Common myeloid progenitor, CD34-positive (primary cell): ENCODE results near the gene TMPRSS11B.

Experiments used
- CTCF ChIA-PET: fragments of 350-600 bp; sonication (Branson Sonifier 250); formaldehyde crosslinking; loops from one replicate; lab custom pipeline; 2021; ENCODE audit warnings: antibody characterized with exemption; lab: Charles Lee
- POLR2A ChIA-PET: fragments of 350-600 bp; sonication (Branson Sonifier 250); formaldehyde crosslinking; loops from one replicate; lab custom pipeline; 2021; ENCODE audit warnings: antibody characterized with exemption; lab: Charles Lee
- DNase-seq, 3 donors: peaks; one replicate each; pipeline versions ENCODE4 v3.0.0 to v3.0.0-alpha.2; 2013
- H3K27ac ChIP-seq, 2 experiments: 1 replicate in 1 of 2; 2 replicates in 1 of 2; pipeline ENCODE4 v1.7.0; 2013; ENCODE audit warnings: inconsistent platforms in 2 of 2, low read length in 2 of 2, mild to moderate bottlenecking in 2 of 2, low read depth in 1 of 2, moderate library complexity in 1 of 2; ENCODE audit not compliant: severe bottlenecking in 2 of 2, insufficient read depth in 1 of 2, poor library complexity in 1 of 2
- H3K27me3 ChIP-seq, 5 experiments: replicated peaks in 2 of 5; 1 replicate in 3 of 5; 2 replicates in 2 of 5; pipeline versions ENCODE4 v1.6.1 to v1.7.0; 2013; ENCODE audit warnings: low read length in 4 of 5, mild to moderate bottlenecking in 2 of 5, moderate library complexity in 2 of 5, inconsistent platforms in 1 of 5; ENCODE audit not compliant: insufficient read depth in 5 of 5, control insufficient read depth in 4 of 5
- H3K36me3 ChIP-seq, 4 experiments: 1 replicate in 2 of 4; 2 replicates in 2 of 4; pipeline versions ENCODE4 v1.6.1 to v1.7.0; 2013; ENCODE audit warnings: low read length in 3 of 4, control low read depth in 1 of 4, mild to moderate bottlenecking in 1 of 4; ENCODE audit not compliant: control insufficient read depth in 4 of 4, insufficient read depth in 4 of 4
- H3K4me1 ChIP-seq, 4 experiments: 1 replicate in 3 of 4; 2 replicates in 1 of 4; pipeline versions ENCODE4 v1.6.1 to v1.7.1; 2013; ENCODE audit warnings: low read length in 3 of 4, mild to moderate bottlenecking in 3 of 4, control low read depth in 1 of 4, inconsistent platforms in 1 of 4, moderate library complexity in 1 of 4; ENCODE audit not compliant: control insufficient read depth in 4 of 4, insufficient read depth in 4 of 4; ENCODE audit errors: control extremely low read depth in 1 of 4
- H3K4me3 ChIP-seq, 7 experiments: 1 replicate in 4 of 7; 2 replicates in 3 of 7; pipeline versions ENCODE4 v1.5.1 to v1.7.0; 2013; ENCODE audit warnings: mild to moderate bottlenecking in 7 of 7, low read length in 6 of 7, moderate library complexity in 6 of 7, inconsistent platforms in 2 of 7, low read depth in 2 of 7, control low read depth in 1 of 7; ENCODE audit not compliant: insufficient read depth in 4 of 7, control insufficient read depth in 1 of 7; ENCODE audit errors: extremely low read depth in 1 of 7
- H3K9me3 ChIP-seq, 5 experiments: 1 replicate in 4 of 5; 2 replicates in 1 of 5; pipeline versions ENCODE4 v1.6.1 to v1.7.1; 2013; ENCODE audit warnings: low read length in 4 of 5, mild to moderate bottlenecking in 2 of 5, inconsistent platforms in 1 of 5, low read depth in 1 of 5, moderate library complexity in 1 of 5; ENCODE audit not compliant: control insufficient read depth in 4 of 5, insufficient read depth in 2 of 5; ENCODE audit errors: control extremely low read depth in 1 of 5
- WGBS: methylation state at CpG from one replicate; pipeline ENCODE4 v1.1.5; 2013; ENCODE audit not compliant: insufficient coverage; 5-methylcytosine and 5-hydroxymethylcytosine counted together

The TMPRSS11B gene

GRCh38 chr4:68267433-68267944, 22.0 kb upstream of the TMPRSS11B start:
- Histone ChIP-seq H3K9me3 (no peaks in the 10 kb centered on the region), H3K27ac (no peak overlapping the region), H3K4me3 (no peak overlapping the region), H3K36me3 (no peaks in the 10 kb centered on the region), H3K4me1 (peaks cover 2 to 5% (median 3%) of the 10 kb centered on the region in 4 experiments), H3K27me3 (no peaks in the 10 kb centered on the region)
- WGBS: 100% methylated on average over 1 of the region's 2 CpGs
- ChIA-PET CTCF (no interaction called here), POLR2A (no interaction called here)
- no peak for DNase-seq

GRCh38 chr4:68264875-68265565, 19.5 kb upstream of the TMPRSS11B start:
- Histone ChIP-seq H3K4me3 (no peak overlapping the region), H3K9me3 (no peaks in the 10 kb centered on the region), H3K27me3 (no peaks in the 10 kb centered on the region), H3K4me1 (peaks cover 0 to 2% (median 0%) of the 10 kb centered on the region in 4 experiments), H3K27ac (no peak overlapping the region), H3K36me3 (no peaks in the 10 kb centered on the region)
- ChIA-PET POLR2A (no interaction called here), CTCF (no interaction called here)
- DNase-seq: no peak
- WGBS: 60% methylated on average over 1 of the region's 3 CpGs

GRCh38 chr4:68259191-68259590, 13.7 kb upstream of the TMPRSS11B start:
- POLR2A ChIA-PET: no interaction called here
- Histone ChIP-seq H3K27ac (no peak overlapping the region), H3K9me3 (no peaks in the 10 kb centered on the region), H3K4me3 (no peak overlapping the region), H3K4me1 (no peaks in the 10 kb centered on the region), H3K36me3 (no peaks in the 10 kb centered on the region), H3K27me3 (no peaks in the 10 kb centered on the region)
- no CpG with 5 or more reads among the region's 1 CpG for WGBS
- DNase-seq: no peak
- CTCF ChIA-PET: no interaction called here

- CTCF ChIA-PET: no interaction called here
- Histone ChIP-seq H3K4me3 (no peak overlapping the region), H3K9me3 (no peaks in the 10 kb centered on the region), H3K36me3 (no peaks in the 10 kb centered on the region), H3K4me1 (no peaks in the 10 kb centered on the region), H3K27me3 (no peaks in the 10 kb centered on the region), H3K27ac (no peak overlapping the region)
- POLR2A ChIA-PET: no interaction called here
- DNase-seq: no peak
- 100% methylated on average over 1 of the region's 5 CpGs for WGBS
Observed at GRCh38 chr4:68257719-68258118, 12.2 kb upstream of the TMPRSS11B start.

- no peaks in the 10 kb centered on the region for H3K36me3 ChIP-seq
- no peak overlapping the region for H3K27ac ChIP-seq
- WGBS: 67% methylated on average over 3 of the region's 3 CpGs
- CTCF ChIA-PET: no interaction called here
- DNase-seq: no peak
- H3K4me3 ChIP-seq: no peak overlapping the region
- no peaks in the 10 kb centered on the region for H3K27me3 ChIP-seq
- no peaks in the 10 kb centered on the region for H3K4me1 ChIP-seq
- POLR2A ChIA-PET: no interaction called here
- no peaks in the 10 kb centered on the region for H3K9me3 ChIP-seq
Observed at GRCh38 chr4:68256284-68256683, 10.8 kb upstream of the TMPRSS11B start.

GRCh38 chr4:68250151-68250930, 4.8 kb upstream of the TMPRSS11B start:
- Histone ChIP-seq H3K36me3 (no peaks in the 10 kb centered on the region), H3K27me3 (no peaks in the 10 kb centered on the region), H3K9me3 (no peaks in the 10 kb centered on the region), H3K4me3 (no peak overlapping the region), H3K27ac (no peak overlapping the region), H3K4me1 (no peaks in the 10 kb centered on the region)
- POLR2A ChIA-PET: interaction anchor here (0.5 kb wide), 1 partner anchor 130 kb away, joined by 3 read pairs; no protein-coding TSS in a partner anchor
- CTCF ChIA-PET: no interaction called here
- DNase-seq: no peak
- WGBS: 80% methylated on average over 1 of the region's 4 CpGs

- Histone ChIP-seq H3K4me3 (no peak overlapping the region), H3K27ac (no peak overlapping the region), H3K27me3 (no peaks in the 10 kb centered on the region), H3K4me1 (no peaks in the 10 kb centered on the region), H3K9me3 (no peaks in the 10 kb centered on the region), H3K36me3 (no peaks in the 10 kb centered on the region)
- POLR2A ChIA-PET: interaction anchor here (0.5 kb wide), 1 partner anchor 131 kb away, joined by 3 read pairs; no protein-coding TSS in a partner anchor
- CTCF ChIA-PET: no interaction called here
- no peak for DNase-seq
Observed at GRCh38 chr4:68249434-68249833, 3.9 kb upstream of the TMPRSS11B start.
